Measurements from ENCODE around the gene AHNAK.
"Not testable (repeated sequence)": the region's sequence is repeated elsewhere in the genome, so short reads cannot be mapped to it uniquely, and the experiment has no call there.

The AHNAK gene

GRCh38 chr11:62573006-62573591 lies 26.5 kb upstream of the AHNAK start:
- peak overlapping the region; percentile 98 for H3K4me3 ChIP-seq (ENCODE audit: low read depth, low read length)
- no peak for DNase-seq (ENCODE audit: low read depth)

- DNase-seq (ENCODE audit: low read depth): no peak
- peak overlapping the region; percentile 98 for H3K4me3 ChIP-seq (ENCODE audit: low read depth, low read length)
Measured at GRCh38 chr11:62572431-62572830, 25.8 kb upstream of the AHNAK start.

GRCh38 chr11:62571493-62571892 lies 24.9 kb upstream of the AHNAK start:
- not testable (repeated sequence) for DNase-seq (ENCODE audit: low read depth); H3K4me3 ChIP-seq (ENCODE audit: low read depth, low read length)

- DNase-seq (ENCODE audit: low read depth); H3K4me3 ChIP-seq (ENCODE audit: low read depth, low read length): not testable (repeated sequence)
Measured at GRCh38 chr11:62570903-62571302, 24.3 kb upstream of the AHNAK start.

- DNase-seq (ENCODE audit: low read depth): no peak
- H3K4me3 ChIP-seq (ENCODE audit: low read depth, low read length): no peak overlapping the region
Measured at GRCh38 chr11:62569611-62570010, 23.0 kb upstream of the AHNAK start.

GRCh38 chr11:62567018-62567633 lies 20.5 kb upstream of the AHNAK start:
- H3K4me3 ChIP-seq (ENCODE audit: low read depth, low read length): no peak overlapping the region
- no peak for DNase-seq (ENCODE audit: low read depth)

- DNase-seq (ENCODE audit: low read depth): no peak
- no peak overlapping the region for H3K4me3 ChIP-seq (ENCODE audit: low read depth, low read length)
Measured at GRCh38 chr11:62566247-62566646, 19.6 kb upstream of the AHNAK start.

GRCh38 chr11:62565100-62565802 lies 18.6 kb upstream of the AHNAK start:
- no peak overlapping the region for H3K4me3 ChIP-seq (ENCODE audit: low read depth, low read length)

GRCh38 chr11:62561677-62562230 lies 15.1 kb upstream of the AHNAK start:
- H3K4me3 ChIP-seq (ENCODE audit: low read depth, low read length); DNase-seq (ENCODE audit: low read depth): not testable (repeated sequence)

More at GRCh38 chr11:62565100-62565802, 18.6 kb upstream of the AHNAK start:
- DNase-seq (ENCODE audit: low read depth): no peak

GRCh38 chr11:62560566-62561103 lies 14.0 kb upstream of the AHNAK start:
- H3K4me3 ChIP-seq (ENCODE audit: low read depth, low read length): no peak overlapping the region
- peak; percentile 88 for DNase-seq (ENCODE audit: low read depth)

- DNase-seq (ENCODE audit: low read depth); H3K4me3 ChIP-seq (ENCODE audit: low read depth, low read length): not testable (repeated sequence)
Measured at GRCh38 chr11:62559626-62560025, 13.0 kb upstream of the AHNAK start.

- DNase-seq (ENCODE audit: low read depth): no peak
- no peak overlapping the region for H3K4me3 ChIP-seq (ENCODE audit: low read depth, low read length)
Measured at GRCh38 chr11:62559204-62559603, 12.6 kb upstream of the AHNAK start.

GRCh38 chr11:62558669-62559068 lies 12.1 kb upstream of the AHNAK start:
- DNase-seq (ENCODE audit: low read depth): no peak
- H3K4me3 ChIP-seq (ENCODE audit: low read depth, low read length): no peak overlapping the region

GRCh38 chr11:62556875-62557631 lies 10.4 kb upstream of the AHNAK start:
- no peak overlapping the region for H3K4me3 ChIP-seq (ENCODE audit: low read depth, low read length)
- no peak for DNase-seq (ENCODE audit: low read depth)

GRCh38 chr11:62556108-62556874 lies 9.7 kb upstream of the AHNAK start:
- peak overlapping the region; percentile 23 for H3K4me3 ChIP-seq (ENCODE audit: low read depth, low read length)
- peak; percentile 93 for DNase-seq (ENCODE audit: low read depth)

- DNase-seq (ENCODE audit: low read depth): no peak
- peak overlapping the region; percentile 23 for H3K4me3 ChIP-seq (ENCODE audit: low read depth, low read length)
Measured at GRCh38 chr11:62555464-62556107, 9.0 kb upstream of the AHNAK start.

- H3K4me3 ChIP-seq (ENCODE audit: low read depth, low read length): peak overlapping the region; percentile 41
- no peak for DNase-seq (ENCODE audit: low read depth)
Measured at GRCh38 chr11:62554387-62555167, 8.0 kb upstream of the AHNAK start.
